Stomach (tissue), 4 donors: Measurements from ENCODE around the gene SF1.

Source experiments
- EP300 ChIP-seq: sonication (generic); formaldehyde crosslinking; IDR thresholded peaks from one replicate; pipeline ENCODE4 v1.6.1; 2017; ENCODE audit warnings: antibody characterized with exemption
- POLR2AphosphoS5 ChIP-seq, 3 donors: sonication (generic); formaldehyde crosslinking; IDR thresholded peaks; one replicate each; pipeline ENCODE4 v1.6.1; 2016; ENCODE audit warnings: antibody characterized with exemption in 3 of 3
- TF ChIP-seq, protein P1 (sequence below), 7 experiments: fragments of 450-650 bp in 4 of 7; fragments of 200-600 bp in 3 of 7; sonication (generic) in 3 of 7; IDR thresholded peaks; one replicate each; pipeline ENCODE4 v1.5.1; 2016 to 2019; ENCODE audit warnings: antibody characterized with exemption in 7 of 7, control low read depth in 2 of 7, mild to moderate bottlenecking in 1 of 7

DNA sequence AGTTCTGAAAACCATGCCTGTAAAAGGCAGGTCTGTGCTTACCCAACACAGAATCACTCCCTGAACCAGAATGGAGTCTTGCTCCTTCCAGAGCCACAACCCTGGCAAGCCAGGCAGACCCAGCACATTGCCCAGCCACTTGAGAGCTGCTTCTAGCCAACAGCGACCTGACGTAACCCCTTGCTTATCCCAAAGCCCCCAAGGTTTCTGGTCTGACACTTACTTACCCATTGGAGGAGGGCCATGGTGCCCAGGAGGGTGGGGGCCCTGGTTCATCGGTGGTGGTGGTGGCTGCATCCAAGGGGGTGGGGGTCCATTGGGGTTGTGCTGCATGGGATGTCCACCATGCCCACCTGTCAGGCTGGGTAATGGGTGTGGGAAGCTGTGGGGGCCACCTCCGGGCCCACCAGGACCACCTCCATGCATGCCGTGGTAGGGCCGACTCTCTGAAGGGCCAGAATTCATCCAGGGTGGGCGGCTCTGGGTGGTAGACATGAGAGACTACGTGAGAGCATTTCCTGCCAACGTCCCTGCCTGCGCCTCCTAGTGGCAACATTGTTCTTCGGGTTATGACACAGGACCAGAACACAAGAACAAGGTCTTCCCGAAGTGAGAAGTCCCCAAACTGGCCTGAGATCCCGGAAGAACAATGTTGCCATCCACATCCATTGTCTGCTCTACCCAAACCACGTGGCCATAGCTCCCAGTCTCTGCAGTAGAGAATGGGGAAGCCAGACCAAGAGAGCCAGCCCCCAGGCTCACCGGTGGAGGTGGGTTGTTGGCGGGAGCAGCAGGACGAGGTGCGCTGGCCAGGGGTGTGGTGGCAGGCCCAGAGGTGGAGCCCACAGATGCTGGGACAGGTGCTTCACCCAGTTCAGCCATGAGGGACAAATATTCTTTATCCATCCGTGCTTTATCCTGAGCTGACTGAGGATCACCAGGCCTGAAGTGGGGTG lies 10.7 kb downstream of the SF1 start:
- peak in 1 of 3 donors; percentile 6 for TF ChIP-seq POLR2AphosphoS5 (IDR thresholded peaks at IDR 0.05)
- no peak for TF ChIP-seq EP300
- TF ChIP-seq, protein P1, sequence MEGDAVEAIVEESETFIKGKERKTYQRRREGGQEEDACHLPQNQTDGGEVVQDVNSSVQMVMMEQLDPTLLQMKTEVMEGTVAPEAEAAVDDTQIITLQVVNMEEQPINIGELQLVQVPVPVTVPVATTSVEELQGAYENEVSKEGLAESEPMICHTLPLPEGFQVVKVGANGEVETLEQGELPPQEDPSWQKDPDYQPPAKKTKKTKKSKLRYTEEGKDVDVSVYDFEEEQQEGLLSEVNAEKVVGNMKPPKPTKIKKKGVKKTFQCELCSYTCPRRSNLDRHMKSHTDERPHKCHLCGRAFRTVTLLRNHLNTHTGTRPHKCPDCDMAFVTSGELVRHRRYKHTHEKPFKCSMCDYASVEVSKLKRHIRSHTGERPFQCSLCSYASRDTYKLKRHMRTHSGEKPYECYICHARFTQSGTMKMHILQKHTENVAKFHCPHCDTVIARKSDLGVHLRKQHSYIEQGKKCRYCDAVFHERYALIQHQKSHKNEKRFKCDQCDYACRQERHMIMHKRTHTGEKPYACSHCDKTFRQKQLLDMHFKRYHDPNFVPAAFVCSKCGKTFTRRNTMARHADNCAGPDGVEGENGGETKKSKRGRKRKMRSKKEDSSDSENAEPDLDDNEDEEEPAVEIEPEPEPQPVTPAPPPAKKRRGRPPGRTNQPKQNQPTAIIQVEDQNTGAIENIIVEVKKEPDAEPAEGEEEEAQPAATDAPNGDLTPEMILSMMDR (IDR thresholded peaks at IDR 0.05), result peak in 5 of 7 experiments; percentile 36 to 78 (median 60)
